GM18870 (cell line): ENCODE measurements around the gene C1QTNF8.

Experiments
- ATAC-seq: cut with Tn5 transposase; IDR thresholded peaks from one replicate; pipeline ENCODE4 v1.9.1; 2021; ENCODE audit warnings: moderate library complexity; ENCODE audit not compliant: unreplicated experiment

The C1QTNF8 gene

DNA sequence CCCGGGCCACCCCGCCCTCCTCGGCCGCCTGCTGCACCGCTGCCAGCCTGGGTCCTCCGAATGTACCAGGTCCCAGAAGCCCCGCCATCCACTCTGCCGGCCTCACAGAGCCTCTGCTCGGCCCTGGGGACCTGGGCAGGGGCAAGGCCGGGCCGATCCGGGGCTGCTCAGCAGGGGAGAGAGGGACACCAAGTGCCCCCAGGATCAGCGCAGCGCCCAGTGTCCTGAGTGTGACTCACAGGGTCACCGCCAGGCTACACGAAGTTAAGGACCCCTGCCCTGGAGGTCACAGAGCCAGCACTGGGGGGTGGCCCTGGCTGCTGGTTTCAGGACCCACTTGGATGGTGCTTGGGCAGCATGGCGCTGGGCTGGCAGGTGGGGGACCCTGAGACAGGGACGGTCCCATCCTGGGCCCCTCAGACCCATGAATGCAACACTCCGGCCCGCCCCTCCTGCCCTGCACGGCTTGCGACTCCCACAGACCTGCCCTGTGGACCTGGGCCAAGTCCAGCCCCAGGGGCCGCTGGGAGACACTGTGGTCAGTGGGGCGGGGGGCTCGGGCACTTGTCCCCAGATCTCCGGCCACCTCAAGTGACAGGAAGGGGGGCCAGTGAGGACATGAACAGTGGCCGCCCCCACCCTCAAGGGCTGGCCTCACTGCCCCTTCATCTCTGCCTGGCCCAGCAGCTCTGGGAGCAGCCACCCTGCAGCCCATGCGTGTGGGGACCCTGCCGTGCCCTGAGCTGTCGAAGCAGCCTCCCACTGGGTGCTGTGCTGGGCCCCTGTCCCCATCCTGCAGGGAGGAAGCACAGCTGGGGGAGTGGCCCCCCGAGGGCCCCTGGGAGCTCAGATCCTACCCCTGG lies 46.7 kb downstream of the C1QTNF8 start:
- ATAC-seq = no peak

DNA sequence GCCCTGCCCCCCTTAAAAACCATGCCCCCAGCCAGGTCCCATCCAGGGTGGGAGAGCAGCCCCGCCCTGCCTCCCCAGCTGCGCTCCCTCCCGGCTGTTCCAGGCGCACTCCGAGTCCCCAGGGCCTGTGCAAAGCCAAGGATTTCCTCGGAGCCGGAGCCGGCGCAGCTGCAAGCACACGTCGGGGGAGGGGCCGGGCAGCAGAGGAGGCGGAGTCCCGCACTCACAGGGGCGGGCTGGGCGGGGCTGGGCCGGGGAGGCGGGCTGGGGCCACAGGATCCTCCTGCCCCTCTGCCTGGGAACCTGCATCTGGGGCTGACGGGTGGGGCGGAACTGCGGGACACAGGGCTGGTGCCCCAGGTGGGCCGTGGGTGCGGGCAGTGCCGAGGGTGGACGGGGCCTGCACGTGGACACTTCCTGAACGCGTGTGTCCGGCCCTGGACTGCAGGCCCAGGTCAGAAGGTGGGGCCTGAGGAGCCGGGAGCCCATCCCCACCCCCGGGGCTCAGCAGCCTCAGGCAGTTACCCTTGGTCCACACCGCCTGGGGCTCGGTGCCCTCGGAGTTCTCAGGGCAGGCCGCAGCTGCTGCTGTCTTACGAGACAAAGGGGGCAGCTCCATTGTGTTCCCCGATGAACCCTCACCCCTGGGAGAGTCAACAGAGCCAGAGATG lies 47.5 kb downstream of the C1QTNF8 start:
- ATAC-seq = no peak

GRCh38 chr16:1047801-1048200 lies 48.2 kb downstream of the C1QTNF8 start:
- ATAC-seq = no peak

DNA sequence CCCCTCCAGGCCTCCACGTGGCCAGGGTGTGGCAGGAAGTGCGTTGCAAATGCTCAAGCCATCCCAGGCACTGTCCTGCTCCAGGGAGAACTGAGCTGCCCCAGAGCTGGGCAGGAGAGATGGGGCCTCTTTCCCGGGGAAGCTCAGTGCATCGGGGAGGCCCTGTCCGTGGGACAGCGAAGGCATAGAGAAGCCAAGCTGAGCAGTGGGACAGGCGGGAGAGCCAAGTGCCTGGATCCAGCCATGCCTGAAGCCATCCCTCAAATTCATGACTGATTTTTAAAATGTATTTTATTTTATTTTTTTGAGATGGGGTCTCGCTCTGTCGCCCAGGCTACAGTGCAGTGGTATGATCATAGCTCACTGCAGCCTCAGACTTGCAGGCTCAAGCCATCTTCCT lies 48.9 kb downstream of the C1QTNF8 start:
- no peak for ATAC-seq

GRCh38 chr16:1045993-1046911 lies 49.8 kb downstream of the C1QTNF8 start:
- no peak for ATAC-seq

DNA sequence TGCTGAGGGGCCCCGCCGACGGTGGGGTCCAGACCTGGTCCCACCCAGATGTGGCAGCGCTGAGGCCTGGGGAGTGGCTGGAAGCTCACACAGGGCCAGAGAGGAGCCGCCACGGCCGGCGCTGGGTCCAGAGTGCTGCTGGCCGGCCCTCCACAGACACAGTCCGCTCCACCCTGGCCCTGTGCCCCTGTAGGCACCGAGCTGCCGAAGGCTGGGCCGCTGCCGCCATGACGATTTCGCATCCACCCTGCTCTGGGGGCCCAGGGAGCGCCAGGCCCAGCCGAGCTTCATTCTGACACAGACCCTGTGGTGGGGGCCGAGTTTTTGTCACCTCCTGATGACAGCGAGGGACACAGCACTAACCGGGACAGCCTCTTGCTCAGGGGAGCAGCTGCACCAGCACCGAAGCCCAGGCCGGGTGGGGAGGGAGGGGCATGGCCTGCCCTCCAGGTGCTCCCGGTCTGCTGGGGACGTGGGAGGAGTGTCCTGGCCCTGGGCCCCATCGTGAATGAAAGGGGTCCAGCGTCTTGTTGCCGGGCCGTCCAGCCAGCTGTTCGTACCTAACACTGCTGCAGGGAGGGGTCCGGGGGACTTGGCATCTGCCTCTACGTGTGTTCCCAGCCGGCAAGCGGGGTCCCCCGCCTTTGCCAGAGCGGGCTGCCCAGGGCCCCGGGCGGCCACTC lies 50.6 kb downstream of the C1QTNF8 start:
- no peak for ATAC-seq

DNA sequence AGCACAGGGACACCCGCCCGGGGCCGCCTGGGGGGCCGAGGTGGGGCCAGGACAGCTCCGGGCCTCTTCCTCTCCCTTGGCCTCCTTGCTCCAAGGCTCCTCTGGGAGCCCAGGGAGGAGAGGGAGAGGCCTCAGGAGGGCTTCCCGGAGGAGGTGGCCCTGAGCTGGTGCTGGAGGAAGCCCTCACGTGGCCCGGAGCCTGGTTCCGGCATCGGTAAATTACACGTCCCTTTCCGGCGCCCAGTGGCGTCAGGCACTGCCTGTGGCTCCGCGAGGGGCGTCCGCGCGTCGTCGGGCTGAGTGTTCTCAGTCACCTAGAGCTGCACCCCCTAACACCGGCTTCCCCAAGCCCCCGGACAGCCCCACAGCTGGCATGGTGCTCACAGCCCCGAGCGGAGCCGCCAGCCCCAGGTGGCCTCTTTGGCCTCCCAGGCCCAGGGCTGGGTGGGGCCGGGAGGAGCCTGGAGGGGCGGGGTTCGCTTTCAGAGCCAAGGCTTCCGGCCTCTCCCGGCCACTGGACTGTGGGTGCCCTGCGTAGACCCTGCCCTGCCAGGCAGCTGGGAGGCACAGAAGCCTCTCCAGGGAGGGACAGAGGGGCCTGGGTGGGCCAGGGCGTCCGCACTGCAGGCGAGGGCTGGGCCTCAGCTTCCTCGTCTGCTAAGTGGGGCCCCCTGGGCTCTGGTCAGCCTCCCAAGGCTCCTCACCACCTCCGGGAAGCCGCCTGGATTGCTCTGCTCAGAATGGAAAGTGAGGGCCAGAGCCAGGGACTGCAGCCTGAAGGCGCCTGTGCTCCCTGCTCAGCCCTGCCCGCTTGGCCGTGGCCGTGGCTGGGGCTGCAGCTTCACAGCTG lies 51.4 kb downstream of the C1QTNF8 start:
- ATAC-seq = no peak

GRCh38 chr16:1043881-1044451 lies 52.1 kb downstream of the C1QTNF8 start:
- no peak for ATAC-seq

- ATAC-seq = no peak
These were observed 53.2 kb downstream of the C1QTNF8 start for GRCh38 chr16:1042866-1043265.

- ATAC-seq = no peak
These were observed 53.8 kb downstream of the C1QTNF8 start for GRCh38 chr16:1042049-1042744.

DNA sequence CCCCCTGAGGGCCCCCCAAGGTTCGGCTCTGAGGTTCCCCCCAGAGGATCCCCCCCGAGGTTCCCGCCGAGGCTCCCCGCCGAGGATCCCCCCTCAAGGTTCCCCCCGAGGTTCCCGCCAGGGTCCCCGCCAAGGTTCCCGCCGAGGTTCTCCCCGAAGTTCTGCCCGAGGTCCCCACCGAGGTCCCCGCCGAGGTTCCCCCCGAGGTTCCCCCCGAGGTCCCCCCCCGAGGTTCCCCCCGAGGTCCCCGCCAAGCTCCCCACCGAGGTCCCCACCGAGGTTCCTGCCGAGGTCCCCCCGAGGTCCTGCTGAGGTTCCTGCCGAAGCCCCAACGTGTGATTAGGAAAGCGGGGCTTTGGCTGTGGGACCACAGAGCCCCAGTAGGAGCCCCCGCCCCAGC lies 55.7 kb downstream of the C1QTNF8 start:
- no peak for ATAC-seq

DNA sequence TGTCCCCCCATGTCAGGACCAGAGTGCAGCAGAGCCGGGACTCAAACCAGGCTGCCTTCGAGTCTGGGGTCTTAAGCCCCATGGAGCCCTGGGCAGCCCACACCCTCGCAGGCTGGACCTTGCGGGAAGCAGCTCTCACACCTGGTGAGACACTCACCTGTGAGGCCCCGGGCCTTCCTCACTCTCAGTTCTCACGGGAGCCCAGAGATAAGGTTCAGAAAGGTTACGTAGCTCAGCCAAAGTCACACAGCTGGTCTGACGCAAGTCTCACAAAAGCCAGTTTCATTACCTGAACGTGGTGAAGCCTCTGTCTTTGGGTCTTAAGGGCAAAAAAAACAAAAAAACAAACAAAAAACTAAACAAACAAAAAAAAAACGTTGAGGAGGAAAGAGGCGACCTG lies 56.3 kb downstream of the C1QTNF8 start:
- ATAC-seq = no peak

- no peak for ATAC-seq
These were observed 57.1 kb downstream of the C1QTNF8 start for GRCh38 chr16:1038932-1039331.
